ENCODE data around the gene PRLH.

GRCh38 chr2:237529452-237530402 is 36.6 kb upstream of the PRLH start:
- TF ChIP-seq CTCF (conservative IDR thresholded peaks at IDR 0.05; ENCODE audit: low read length) (no peak), EZH2phosphoT487 (IDR thresholded peaks at IDR 0.05; ENCODE audit: borderline replicate concordance) (no peak)
